Kidney (tissue), 14 donors: ENCODE data around the gene TTYH2. TPM values are rescaled to one million over a fixed set of nuclear protein-coding genes. Genes with fewer than 3 reads are reported as not detected.

ENCODE experiments used
- DNase-seq, 5 donors: peaks; one replicate each; pipeline ENCODE4 v3.0.0-alpha.2; 2013 to 2020
- FAIRE-seq: peaks from 2 replicates; lab custom pipeline; 2012; peaks lifted over from hg19 to GRCh38; lab: Jason Lieb, UNC
- H3K27ac ChIP-seq, 2 donors: one replicate each; pipeline ENCODE4 v1.7.0; 2013; ENCODE audit warnings: low read depth in 2 of 2, low read length in 2 of 2, inconsistent platforms in 1 of 2
- H3K27me3 ChIP-seq: one replicate; pipeline ENCODE4 v1.7.1; 2013; ENCODE audit warnings: low read length, inconsistent platforms; ENCODE audit not compliant: control insufficient read depth, insufficient read depth
- H3K36me3 ChIP-seq, 3 donors: one replicate each; pipeline versions ENCODE4 v1.7.0 to v1.7.1; 2013; ENCODE audit warnings: low read length in 3 of 3, control low read depth in 1 of 3, inconsistent platforms in 1 of 3; ENCODE audit not compliant: insufficient read depth in 3 of 3, control insufficient read depth in 2 of 3
- H3K4me1 ChIP-seq, 3 donors: one replicate each; pipeline versions ENCODE4 v1.7.0 to v1.7.1; 2013; ENCODE audit warnings: low read length in 3 of 3, inconsistent platforms in 1 of 3, low read depth in 1 of 3; ENCODE audit not compliant: control insufficient read depth in 2 of 3, insufficient read depth in 2 of 3
- H3K4me3 ChIP-seq, 3 donors: one replicate each; pipeline versions ENCODE4 v1.7.0 to v1.8.1; 2013; ENCODE audit warnings: low read length in 3 of 3, control low read depth in 1 of 3, inconsistent platforms in 1 of 3
- H3K9ac ChIP-seq, 3 donors: one replicate each; pipeline versions ENCODE4 v1.7.0 to v1.7.1; 2013; ENCODE audit warnings: low read length in 3 of 3, control low read depth in 1 of 3, inconsistent platforms in 1 of 3
- H3K9me3 ChIP-seq, 3 donors: one replicate each; pipeline versions ENCODE4 v1.7.0 to v1.7.1; 2013; ENCODE audit warnings: low read length in 3 of 3, control low read depth in 1 of 3, inconsistent platforms in 1 of 3; ENCODE audit not compliant: control insufficient read depth in 2 of 3, insufficient read depth in 1 of 3
- intact Hi-C: fragments of 100-400 bp; cut with DNase I; formaldehyde crosslinking; loops from one replicate; pipeline ENCODE4 v1.11.1; 2022
- polyA plus RNA-seq: library from polyadenylated mRNA; stranded (reverse); fragments of 350-450 nt; fragmentation: Illumina TruSeq; extraction: RNeasy Lipid Tissue Mini Kit (QIAGEN cat#74804); gene quantifications from one replicate; pipeline ENCODE4 v1.2.3, GENCODE V29; 2014; ENCODE audit warnings: low read depth, low replicate concordance; ENCODE audit not compliant: insufficient read depth
- total RNA-seq: library from RNA; stranded (reverse); fragmentation: NEBNext Ultra II Directional; extraction: Animal tissue kit (Norgen Biotek cat#: 25700); gene quantifications from one replicate; pipeline ENCODE4 v1.2.1, GENCODE V29; 2021
- TF ChIP-seq, protein P1 (sequence below): IDR thresholded peaks from 3 replicates; pipeline ENCODE4 v1.5.1; 2012; ENCODE audit warnings: mild to moderate bottlenecking, moderate library complexity, borderline replicate concordance; ENCODE audit not compliant: insufficient read depth; ENCODE audit errors: extremely low read depth
- donor health status: control.
- donor health status: control.
- donor health status: control.
- donor health status: control.
- donor health status: control.
- donor health status: DM: yes; HTN: yes; CAD: no.
- donor health status: Normal renal cell carcinoma (clear cell type).

Gene TTYH2
- total and polyA plus RNA-seq, 2 donors from 2014 or later, result 2.4 to 7.1 TPM

DNA sequence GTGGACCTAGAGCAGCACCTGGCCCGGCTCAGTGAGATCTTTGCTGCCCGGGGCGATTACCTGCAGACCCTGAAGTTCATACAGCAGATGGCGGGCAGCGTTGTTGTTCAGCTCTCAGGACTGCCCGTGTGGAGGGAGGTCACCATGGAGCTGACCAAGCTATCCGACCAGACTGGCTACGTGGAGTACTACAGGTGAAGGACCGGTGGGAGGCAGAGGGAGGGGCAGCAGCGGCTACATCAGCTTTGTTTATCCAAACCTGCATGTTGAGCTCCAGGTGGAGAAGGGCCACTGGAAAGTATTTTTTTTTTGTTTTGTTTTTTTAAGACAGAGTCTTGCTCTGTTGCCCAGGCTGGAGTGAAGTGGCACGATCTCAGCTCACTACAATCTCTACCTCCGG lies 23.9 kb downstream of the TTYH2 start:
- H3K27me3 ChIP-seq, result no peaks in the 10 kb centered on the region
- H3K9me3 ChIP-seq, result no peaks in the 10 kb centered on the region
- no peak for DNase-seq
- TF ChIP-seq, protein P1, sequence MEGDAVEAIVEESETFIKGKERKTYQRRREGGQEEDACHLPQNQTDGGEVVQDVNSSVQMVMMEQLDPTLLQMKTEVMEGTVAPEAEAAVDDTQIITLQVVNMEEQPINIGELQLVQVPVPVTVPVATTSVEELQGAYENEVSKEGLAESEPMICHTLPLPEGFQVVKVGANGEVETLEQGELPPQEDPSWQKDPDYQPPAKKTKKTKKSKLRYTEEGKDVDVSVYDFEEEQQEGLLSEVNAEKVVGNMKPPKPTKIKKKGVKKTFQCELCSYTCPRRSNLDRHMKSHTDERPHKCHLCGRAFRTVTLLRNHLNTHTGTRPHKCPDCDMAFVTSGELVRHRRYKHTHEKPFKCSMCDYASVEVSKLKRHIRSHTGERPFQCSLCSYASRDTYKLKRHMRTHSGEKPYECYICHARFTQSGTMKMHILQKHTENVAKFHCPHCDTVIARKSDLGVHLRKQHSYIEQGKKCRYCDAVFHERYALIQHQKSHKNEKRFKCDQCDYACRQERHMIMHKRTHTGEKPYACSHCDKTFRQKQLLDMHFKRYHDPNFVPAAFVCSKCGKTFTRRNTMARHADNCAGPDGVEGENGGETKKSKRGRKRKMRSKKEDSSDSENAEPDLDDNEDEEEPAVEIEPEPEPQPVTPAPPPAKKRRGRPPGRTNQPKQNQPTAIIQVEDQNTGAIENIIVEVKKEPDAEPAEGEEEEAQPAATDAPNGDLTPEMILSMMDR, result no peak
- H3K9ac ChIP-seq, result no peak overlapping the region
- H3K4me3 ChIP-seq, result no peak overlapping the region
- no peaks in the 10 kb centered on the region for H3K36me3 ChIP-seq
- no peak for FAIRE-seq
- intact Hi-C loops, result no loop called here
- H3K27ac ChIP-seq, result no peak overlapping the region
- no peaks in the 10 kb centered on the region for H3K4me1 ChIP-seq

DNA sequence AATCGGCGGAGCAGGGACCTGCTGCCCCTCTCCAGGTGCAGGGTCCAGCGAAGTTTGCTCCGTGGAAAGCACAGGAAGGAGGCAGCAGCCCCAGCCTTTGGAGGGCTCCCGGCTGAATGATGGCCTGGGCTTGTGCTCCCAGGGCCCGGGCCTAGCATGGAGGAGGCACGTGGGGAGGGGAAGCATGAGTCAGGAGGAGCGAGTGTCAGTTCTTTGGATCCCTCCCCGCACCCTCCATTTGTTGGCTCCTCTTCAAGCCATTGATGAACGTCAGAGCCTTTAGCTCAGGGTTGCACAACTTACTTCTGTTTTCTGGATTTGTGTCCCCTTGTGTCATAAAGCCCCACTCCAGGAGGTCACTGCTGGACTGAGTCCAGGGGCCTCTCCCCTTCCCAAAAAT lies 25.8 kb downstream of the TTYH2 start:
- intact Hi-C loops, result no loop called here
- H3K27me3 ChIP-seq, result no peaks in the 10 kb centered on the region
- H3K9me3 ChIP-seq, result no peaks in the 10 kb centered on the region
- H3K4me3 ChIP-seq, result no peak overlapping the region
- no peak overlapping the region for H3K9ac ChIP-seq
- no peaks in the 10 kb centered on the region for H3K36me3 ChIP-seq
- FAIRE-seq, result no peak
- H3K4me1 ChIP-seq, result no peaks in the 10 kb centered on the region
- no peak for DNase-seq
- H3K27ac ChIP-seq, result no peak overlapping the region
- TF ChIP-seq, protein P1, result no peak

DNA sequence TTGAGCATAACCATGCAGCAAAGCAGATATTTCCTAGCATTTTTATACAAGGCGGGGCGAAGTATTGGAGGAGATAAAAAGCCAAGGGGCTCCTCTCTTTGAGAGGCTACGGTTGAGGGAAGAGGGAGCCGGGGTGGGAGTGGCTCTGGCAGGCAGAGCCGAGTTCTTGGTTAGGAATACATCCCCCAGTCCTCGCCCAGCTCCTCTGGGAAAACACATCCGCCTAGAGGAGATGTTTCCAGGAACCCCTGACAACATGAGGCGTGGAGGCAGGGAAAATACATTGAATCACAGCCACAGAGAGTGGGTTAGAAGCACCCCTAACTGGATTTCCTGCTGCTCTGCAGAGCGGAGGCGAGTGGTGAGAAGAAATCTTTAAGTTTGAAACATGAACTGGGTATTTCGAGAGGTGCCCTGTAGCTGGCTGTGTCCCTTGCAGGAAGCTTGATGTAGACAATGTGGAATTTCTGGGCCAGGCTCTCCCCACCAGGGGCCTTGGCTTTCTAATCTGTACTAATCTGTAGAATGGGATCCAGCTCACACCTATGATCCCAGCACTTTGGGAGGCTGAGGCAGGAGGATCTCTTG lies 27.3 kb downstream of the TTYH2 start:
- no peak overlapping the region for H3K27ac ChIP-seq
- no peaks in the 10 kb centered on the region for H3K27me3 ChIP-seq
- H3K9ac ChIP-seq, result no peak overlapping the region
- H3K9me3 ChIP-seq, result no peaks in the 10 kb centered on the region
- no peaks in the 10 kb centered on the region for H3K4me1 ChIP-seq
- TF ChIP-seq, protein P1, result no peak
- no peaks in the 10 kb centered on the region for H3K36me3 ChIP-seq
- DNase-seq, result peak in 3 of 5 donors; percentile 42 to 81 (median 56)
- intact Hi-C loops, result no loop called here
- H3K4me3 ChIP-seq, result no peak overlapping the region
- FAIRE-seq, result no peak

DNA sequence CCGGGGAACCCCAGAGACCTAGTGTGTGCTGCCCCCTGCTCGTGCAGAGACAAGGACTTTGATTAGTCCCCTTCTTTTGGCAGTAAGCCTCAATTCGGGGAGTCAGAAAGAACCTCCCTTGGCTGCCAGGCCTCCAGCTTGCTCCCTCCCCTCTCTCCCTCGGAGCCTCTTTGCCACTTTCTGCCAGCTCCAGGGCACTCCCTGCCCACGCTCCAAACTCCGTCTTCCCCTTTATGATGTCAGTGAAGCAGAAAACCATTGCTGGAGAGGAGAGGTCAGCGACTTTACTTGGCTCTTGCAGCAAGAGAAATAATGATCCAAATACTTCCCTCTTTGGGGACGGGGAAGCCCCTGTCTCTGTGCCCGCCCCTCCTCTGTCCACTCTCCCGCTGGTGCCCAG lies 28.1 kb downstream of the TTYH2 start:
- no peak for FAIRE-seq
- H3K36me3 ChIP-seq, result no peaks in the 10 kb centered on the region
- no peak for DNase-seq
- H3K27ac ChIP-seq, result no peak overlapping the region
- no peaks in the 10 kb centered on the region for H3K9me3 ChIP-seq
- intact Hi-C loops, result no loop called here
- no peak overlapping the region for H3K9ac ChIP-seq
- TF ChIP-seq, protein P1, result no peak
- H3K4me1 ChIP-seq, result no peaks in the 10 kb centered on the region
- no peaks in the 10 kb centered on the region for H3K27me3 ChIP-seq
- H3K4me3 ChIP-seq, result no peak overlapping the region
